ENCODE results near the gene FN1.

Gene FN1

GRCh38 chr2:215386566-215386965 lies 49.3 kb downstream of the FN1 start:
- no peak for DNase-seq (ENCODE audit: low read depth, low spot score)
- no peak overlapping the region for H3K4me3 ChIP-seq (ENCODE audit: low read depth, low read length)
- POLR2A ChIA-PET: interaction anchor here (0.6 to 0.7 kb wide), 2 partner anchors 88 to 214 kb away, joined by 3 to 4 read pairs; no protein-coding TSS in a partner anchor
- CTCF ChIA-PET: interaction anchor here (0.8 kb wide), 1 partner anchor 9 kb away, joined by 3 read pairs; no protein-coding TSS in a partner anchor
- no peak for TF ChIP-seq CTCF (IDR thresholded peaks at IDR 0.05; ENCODE audit: insufficient read depth, low read length, missing control alignments)

- ChIA-PET CTCF (no interaction called here), POLR2A (interaction anchor here (0.6 kb wide), 1 partner anchor 26 kb away, joined by 3 read pairs; no protein-coding TSS in a partner anchor)
- H3K4me3 ChIP-seq (ENCODE audit: low read depth, low read length): no peak overlapping the region
- TF ChIP-seq CTCF (IDR thresholded peaks at IDR 0.05; ENCODE audit: insufficient read depth, low read length, missing control alignments): no peak
- no peak for DNase-seq (ENCODE audit: low read depth, low spot score)
Observed at GRCh38 chr2:215384710-215385109, 51.2 kb downstream of the FN1 start.

- no peak for TF ChIP-seq CTCF (IDR thresholded peaks at IDR 0.05; ENCODE audit: insufficient read depth, low read length, missing control alignments)
- no peak overlapping the region for H3K4me3 ChIP-seq (ENCODE audit: low read depth, low read length)
- ChIA-PET POLR2A (interaction anchor here (0.6 kb wide), 1 partner anchor 27 kb away, joined by 3 read pairs; no protein-coding TSS in a partner anchor), CTCF (no interaction called here)
- DNase-seq (ENCODE audit: low read depth, low spot score): no peak
Observed at GRCh38 chr2:215383652-215384279, 52.1 kb downstream of the FN1 start.

- ChIA-PET CTCF (no interaction called here), POLR2A (no interaction called here)
- no peak for DNase-seq (ENCODE audit: low read depth, low spot score)
- TF ChIP-seq CTCF (IDR thresholded peaks at IDR 0.05; ENCODE audit: insufficient read depth, low read length, missing control alignments): no peak
- no peak overlapping the region for H3K4me3 ChIP-seq (ENCODE audit: low read depth, low read length)
Observed at GRCh38 chr2:215382480-215382879, 53.4 kb downstream of the FN1 start.

- ChIA-PET CTCF (no interaction called here), POLR2A (no interaction called here)
- H3K4me3 ChIP-seq (ENCODE audit: low read depth, low read length): no peak overlapping the region
- no peak for DNase-seq (ENCODE audit: low read depth, low spot score)
- TF ChIP-seq CTCF (IDR thresholded peaks at IDR 0.05; ENCODE audit: insufficient read depth, low read length, missing control alignments): no peak
Observed at GRCh38 chr2:215382011-215382410, 53.9 kb downstream of the FN1 start.

GRCh38 chr2:215380699-215381098 lies 55.2 kb downstream of the FN1 start:
- ChIA-PET POLR2A (no interaction called here), CTCF (interaction anchor here (1.0 kb wide), 1 partner anchor 11 kb away, joined by 3 read pairs; no protein-coding TSS in a partner anchor)

More at GRCh38 chr2:215380699-215381098, 55.2 kb downstream of the FN1 start:
- no peak for DNase-seq (ENCODE audit: low read depth, low spot score)
- TF ChIP-seq CTCF (IDR thresholded peaks at IDR 0.05; ENCODE audit: insufficient read depth, low read length, missing control alignments): no peak
- H3K4me3 ChIP-seq (ENCODE audit: low read depth, low read length): no peak overlapping the region

Data from AG04449 (cell line).